Superior temporal gyrus (tissue), 1 donor: ENCODE measurements around the gene FCHSD2.
"Not testable (repeated sequence)": the region's sequence is repeated elsewhere in the genome, so short reads cannot be mapped to it uniquely, and the experiment has no call there.

Experiments used
- DNase-seq: peaks from one replicate; pipeline ENCODE4 v3.0.0-alpha.2; 2016; ENCODE audit errors: extremely low spot score

The FCHSD2 gene

GRCh38 chr11:73123892-73124291 is 18.2 kb downstream of the FCHSD2 start:
- DNase-seq, result not testable (repeated sequence)

GRCh38 chr11:73121692-73122091 is 20.4 kb downstream of the FCHSD2 start:
- no peak for DNase-seq

GRCh38 chr11:73117071-73117470 is 25.0 kb downstream of the FCHSD2 start:
- no peak for DNase-seq

- no peak for DNase-seq
These were observed 25.5 kb downstream of the FCHSD2 start for GRCh38 chr11:73116636-73117035.

- no peak for DNase-seq
These were observed 27.3 kb downstream of the FCHSD2 start for GRCh38 chr11:73114835-73115220.

- no peak for DNase-seq
These were observed 27.8 kb downstream of the FCHSD2 start for GRCh38 chr11:73114110-73114834.

- DNase-seq, result no peak
These were observed 28.7 kb downstream of the FCHSD2 start for GRCh38 chr11:73113426-73113825.

- no peak for DNase-seq
These were observed 34.5 kb downstream of the FCHSD2 start for GRCh38 chr11:73107597-73107996.

- no peak for DNase-seq
These were observed 35.8 kb downstream of the FCHSD2 start for GRCh38 chr11:73106347-73106746.

GRCh38 chr11:73100578-73100977 is 41.5 kb downstream of the FCHSD2 start:
- DNase-seq, result no peak

- no peak for DNase-seq
These were observed 42.4 kb downstream of the FCHSD2 start for GRCh38 chr11:73099512-73100266.

GRCh38 chr11:73095613-73096012 is 46.5 kb downstream of the FCHSD2 start:
- DNase-seq, result peak; percentile 52

GRCh38 chr11:73091521-73092305 is 50.4 kb downstream of the FCHSD2 start:
- no peak for DNase-seq

GRCh38 chr11:73087730-73088129 is 54.4 kb downstream of the FCHSD2 start:
- DNase-seq, result no peak

GRCh38 chr11:73085189-73085875 is 56.8 kb downstream of the FCHSD2 start:
- no peak for DNase-seq

- no peak for DNase-seq
These were observed 63.5 kb downstream of the FCHSD2 start for GRCh38 chr11:73078631-73079030.

GRCh38 chr11:73077454-73077853 is 64.7 kb downstream of the FCHSD2 start:
- no peak for DNase-seq

GRCh38 chr11:73074319-73074718 is 67.8 kb downstream of the FCHSD2 start:
- no peak for DNase-seq

GRCh38 chr11:73072935-73073481 is 69.1 kb downstream of the FCHSD2 start:
- no peak for DNase-seq

GRCh38 chr11:73070653-73071052 is 71.5 kb downstream of the FCHSD2 start:
- DNase-seq, result no peak

- DNase-seq, result not testable (repeated sequence)
These were observed 80.2 kb downstream of the FCHSD2 start for GRCh38 chr11:73061857-73062424.
